Epithelial cell of prostate (primary cell): ENCODE data around the gene NPR1.
"Not testable (repeated sequence)": the region's sequence is repeated elsewhere in the genome, so short reads cannot be mapped to it uniquely, and the experiment has no call there.

Source experiments
- DNase-seq: peaks from one replicate; pipeline ENCODE4 v3.0.0-alpha.2; 2011; ENCODE audit warnings: low read depth, low spot score
- H3K27ac ChIP-seq: fragments of 450-650 bp; 2 replicates; pipeline ENCODE4 v1.5.1; 2017; ENCODE audit warnings: mild to moderate bottlenecking

The NPR1 gene

GRCh38 chr1:153649137-153649862, 29.2 kb upstream of the NPR1 start:
- DNase-seq: no peak
- no peak overlapping the region for H3K27ac ChIP-seq

DNA sequence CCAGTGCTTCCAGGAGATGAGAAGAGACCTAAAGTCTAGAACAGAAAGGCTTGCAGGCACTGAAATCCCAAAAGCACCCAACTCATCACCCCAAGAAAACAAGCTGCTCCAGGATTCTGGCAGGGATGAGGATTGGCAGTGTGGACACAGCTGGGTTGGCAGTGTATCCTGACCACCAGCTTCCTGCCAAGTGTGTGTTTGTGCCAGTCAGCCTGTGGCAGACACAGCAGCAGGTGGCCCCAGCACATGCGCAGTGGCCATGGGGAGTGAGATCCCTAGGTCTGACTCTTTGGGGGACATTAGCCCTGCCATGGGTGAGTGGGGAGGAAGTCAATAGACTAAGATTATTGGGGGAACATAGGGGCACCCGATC, 28.6 kb upstream of the NPR1 start:
- no peak for DNase-seq
- H3K27ac ChIP-seq: no peak overlapping the region

DNA sequence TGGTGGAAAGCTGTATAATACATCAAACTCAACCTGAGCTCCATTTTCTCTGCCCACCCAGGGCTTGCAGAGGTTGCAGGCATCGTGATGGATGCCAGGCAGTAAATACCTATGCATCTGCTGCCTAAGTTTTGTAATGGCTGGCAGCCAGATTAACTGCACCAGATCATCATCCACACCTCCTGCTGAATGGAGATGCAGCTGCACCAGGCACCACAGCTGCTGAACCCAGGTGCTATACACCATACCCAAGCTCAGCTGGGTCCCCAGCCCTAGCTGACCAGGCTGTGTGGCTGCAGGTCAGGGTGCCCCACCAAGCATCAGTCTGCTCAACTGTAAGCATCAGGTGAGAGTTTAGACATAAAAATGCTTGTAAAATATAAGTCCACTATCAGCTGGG, 26.7 kb upstream of the NPR1 start:
- no peak for DNase-seq

DNA sequence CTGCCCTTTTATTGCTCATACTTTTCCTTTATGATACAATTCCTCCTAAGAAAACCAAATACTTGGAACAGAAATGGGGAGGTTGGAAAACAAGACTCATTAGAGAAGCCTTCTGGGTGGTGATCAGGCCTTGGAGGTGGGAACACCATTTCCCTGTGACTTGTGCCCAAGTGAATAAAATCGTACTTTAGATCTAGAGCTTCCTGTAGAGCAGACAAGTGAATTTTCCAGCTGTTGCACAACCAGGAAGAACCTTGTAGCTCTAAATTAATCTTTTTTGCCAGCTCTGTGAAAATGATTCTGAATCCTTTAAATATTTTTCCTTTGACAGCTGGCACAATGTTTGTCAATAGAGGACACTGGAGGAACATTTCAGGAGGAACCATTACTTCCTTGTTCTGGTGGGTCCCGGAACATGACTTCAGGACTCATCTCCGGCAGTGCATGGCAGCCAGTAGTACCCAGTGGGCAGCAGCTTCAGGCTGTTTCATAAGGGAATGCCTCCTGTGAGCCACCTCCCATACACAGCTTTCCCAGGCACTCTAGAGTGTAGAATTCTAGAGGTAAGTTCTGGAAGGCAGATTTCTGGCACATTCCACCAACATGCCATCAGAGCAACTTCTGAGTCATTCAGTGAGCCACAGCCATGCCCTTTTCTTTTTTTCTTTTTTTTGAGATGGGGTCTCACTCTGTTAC, 25.5 kb upstream of the NPR1 start:
- peak; percentile 31 for DNase-seq
- H3K27ac ChIP-seq: peak overlapping the region; percentile 75

More for the DNA sequence above, 26.7 kb upstream of the NPR1 start:
- H3K27ac ChIP-seq: no peak overlapping the region

GRCh38 chr1:153655333-153655732, 23.2 kb upstream of the NPR1 start:
- H3K27ac ChIP-seq: no peak overlapping the region
- no peak for DNase-seq

- H3K27ac ChIP-seq: peak within 1 kb of the TSS; percentile 74
- DNase-seq: no peak
These were observed 19.9 kb upstream of the NPR1 start, which contains the start of gene SNAPIN for GRCh38 chr1:153658400-153659174. TSS of gene SNAPIN (plus strand) at chr1:153658703. CDS start at chr1:153658744, 41 bp downstream.

- H3K27ac ChIP-seq: peak overlapping the region; percentile 74
- DNase-seq: no peak
These were observed 19.3 kb upstream of the NPR1 start for GRCh38 chr1:153659175-153659534.

DNA sequence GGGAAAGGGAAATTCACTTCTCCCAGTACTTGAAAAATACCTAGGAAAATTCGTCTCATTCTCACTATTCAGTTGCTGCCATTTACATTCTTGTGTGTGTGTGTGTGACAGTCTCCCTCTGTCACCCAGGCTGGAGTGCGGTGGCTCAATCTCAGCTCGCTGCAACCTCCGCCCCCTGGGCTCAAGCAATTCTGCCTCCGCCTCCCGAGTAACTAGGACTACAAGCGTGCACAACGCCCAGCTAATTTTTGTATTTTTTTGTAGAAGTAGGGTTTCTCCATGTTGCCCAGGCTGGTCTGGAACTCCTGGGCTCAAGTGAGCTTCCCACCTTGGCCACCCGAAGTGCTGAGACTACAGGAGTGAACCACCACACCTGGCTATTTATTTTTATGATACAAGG, 18.8 kb upstream of the NPR1 start:
- no peak for DNase-seq
- H3K27ac ChIP-seq: no peak overlapping the region

- DNase-seq: no peak
- no peak overlapping the region for H3K27ac ChIP-seq
These were observed 17.3 kb upstream of the NPR1 start for GRCh38 chr1:153661111-153661708.

DNA sequence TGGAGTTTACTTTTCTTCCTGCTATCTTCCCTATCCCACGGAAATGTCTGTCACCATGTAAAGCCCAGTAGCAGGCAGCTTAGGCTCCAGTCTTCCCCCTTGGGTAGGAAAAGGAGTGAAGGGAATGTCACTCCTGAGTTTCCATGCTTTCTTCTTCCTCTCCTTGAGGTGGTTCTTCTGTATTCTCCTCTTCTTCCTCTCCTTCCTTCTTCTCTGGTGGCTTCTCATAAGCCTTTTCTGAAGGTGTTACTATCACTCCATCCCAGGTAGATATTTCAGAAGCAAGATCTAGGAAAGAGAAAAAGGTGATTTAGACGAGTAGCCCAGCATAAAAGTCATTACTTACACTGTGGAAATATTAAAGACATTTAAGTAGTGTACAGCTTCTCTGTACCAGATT, 16.2 kb upstream of the NPR1 start:
- H3K27ac ChIP-seq: no peak overlapping the region
- no peak for DNase-seq

- H3K27ac ChIP-seq: peak overlapping the region; percentile 2
- no peak for DNase-seq
These were observed 15.3 kb upstream of the NPR1 start for GRCh38 chr1:153663211-153663610.

GRCh38 chr1:153667439-153667838, 11.0 kb upstream of the NPR1 start:
- no peak overlapping the region for H3K27ac ChIP-seq

GRCh38 chr1:153668672-153669071, 9.8 kb upstream of the NPR1 start:
- not testable (repeated sequence) for DNase-seq, H3K27ac ChIP-seq

More at GRCh38 chr1:153667439-153667838, 11.0 kb upstream of the NPR1 start:
- DNase-seq: no peak

- DNase-seq: no peak
- no peak overlapping the region for H3K27ac ChIP-seq
These were observed 8.9 kb upstream of the NPR1 start for GRCh38 chr1:153669606-153670005.

DNA sequence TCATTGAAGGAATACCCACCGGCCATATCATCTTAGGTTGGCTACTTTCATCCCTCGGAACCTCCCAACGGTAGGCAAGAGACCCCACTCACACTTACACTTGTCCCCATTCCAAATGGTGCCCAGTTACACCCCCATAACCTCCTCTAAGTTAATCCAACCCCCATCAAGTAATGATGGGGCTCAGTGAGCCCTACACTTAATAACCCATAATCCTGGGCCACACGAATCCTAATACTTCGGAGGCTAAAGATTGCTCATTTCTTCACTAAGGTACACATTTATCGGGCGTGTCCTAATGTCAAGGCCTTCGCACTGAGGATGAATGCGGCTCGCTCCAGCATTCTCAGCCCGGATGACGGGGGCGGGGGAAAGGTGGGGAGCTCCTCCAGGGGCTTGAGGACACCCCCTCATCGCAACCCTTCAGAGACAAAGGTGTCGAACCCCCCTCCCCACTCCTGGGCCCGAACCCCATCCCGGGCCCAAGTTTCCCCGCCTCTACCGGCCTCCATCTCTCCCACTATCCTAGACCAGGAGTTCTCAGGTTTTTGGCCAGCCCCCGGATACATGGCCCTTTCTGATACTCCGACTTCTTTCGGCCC, 8.1 kb upstream of the NPR1 start:
- DNase-seq: no peak

GRCh38 chr1:153670859-153671627, 7.4 kb upstream of the NPR1 start, which contains the start of gene ILF2:
TSS of gene ILF2 (minus strand) at chr1:153670993. CDS start at chr1:153670922, 71 bp downstream.
- DNase-seq: peak; percentile 99

More for the DNA sequence above, 8.1 kb upstream of the NPR1 start:
- H3K27ac ChIP-seq: peak overlapping the region; percentile 83

GRCh38 chr1:153671628-153672353, 6.7 kb upstream of the NPR1 start:
- peak overlapping the region; percentile 83 for H3K27ac ChIP-seq
- DNase-seq: not testable (repeated sequence)

More at GRCh38 chr1:153670859-153671627, 7.4 kb upstream of the NPR1 start, which contains the start of gene ILF2:
- H3K27ac ChIP-seq: peak within 1 kb of the TSS; percentile 83

DNA sequence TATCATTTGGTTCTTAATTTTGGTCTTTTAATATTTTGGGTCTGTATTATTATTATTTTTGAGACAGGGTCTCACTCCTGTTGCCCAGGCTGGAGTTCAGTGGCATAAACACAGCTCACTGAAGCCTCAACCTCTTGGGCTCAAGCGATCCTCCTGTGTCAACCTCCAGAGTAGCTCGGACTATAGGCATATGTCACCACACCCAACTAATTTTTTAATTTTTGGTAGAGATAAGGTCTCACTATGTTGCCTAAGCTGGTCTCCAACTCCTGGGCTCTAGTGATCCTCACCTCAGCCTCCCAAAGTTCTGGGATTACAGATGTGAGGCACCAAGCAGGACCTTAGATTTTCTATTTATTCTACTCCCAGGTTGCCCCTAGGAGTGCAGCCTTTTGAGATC, 5.0 kb upstream of the NPR1 start:
- no peak overlapping the region for H3K27ac ChIP-seq
- DNase-seq: no peak
